Muscle layer of duodenum (tissue), 2 donors: ENCODE data around the gene POLD1.
"Not testable (repeated sequence)": the region's sequence is repeated elsewhere in the genome, so short reads cannot be mapped to it uniquely, and the experiment has no call there.

Experiments used
- H3K27ac ChIP-seq: one replicate; pipeline ENCODE4 v1.7.0; 2013; ENCODE audit warnings: mild to moderate bottlenecking, low read length
- H3K27me3 ChIP-seq: one replicate; pipeline ENCODE4 v1.7.0; 2013; ENCODE audit warnings: low read depth, mild to moderate bottlenecking, control low read depth, low read length
- H3K36me3 ChIP-seq, 2 donors: one replicate each; pipeline ENCODE4 v1.7.0; 2013; ENCODE audit warnings: low read length in 2 of 2, control low read depth in 1 of 2, mild to moderate bottlenecking in 1 of 2; ENCODE audit not compliant: insufficient read depth in 2 of 2, control insufficient read depth in 1 of 2
- H3K4me1 ChIP-seq, 2 donors: one replicate each; pipeline ENCODE4 v1.7.0; 2013; ENCODE audit warnings: low read length in 2 of 2, mild to moderate bottlenecking in 2 of 2, control low read depth in 1 of 2, moderate library complexity in 1 of 2; ENCODE audit not compliant: insufficient read depth in 2 of 2, control insufficient read depth in 1 of 2
- H3K4me3 ChIP-seq, 2 donors: one replicate each; pipeline ENCODE4 v1.7.0; 2013; ENCODE audit warnings: low read length in 2 of 2, low read depth in 1 of 2, mild to moderate bottlenecking in 1 of 2
- H3K9me3 ChIP-seq, 2 donors: one replicate each; pipeline ENCODE4 v1.7.0; 2013; ENCODE audit warnings: low read length in 2 of 2, control low read depth in 1 of 2, mild to moderate bottlenecking in 1 of 2; ENCODE audit not compliant: control insufficient read depth in 1 of 2
- donor health status: healthy.

The POLD1 gene

DNA sequence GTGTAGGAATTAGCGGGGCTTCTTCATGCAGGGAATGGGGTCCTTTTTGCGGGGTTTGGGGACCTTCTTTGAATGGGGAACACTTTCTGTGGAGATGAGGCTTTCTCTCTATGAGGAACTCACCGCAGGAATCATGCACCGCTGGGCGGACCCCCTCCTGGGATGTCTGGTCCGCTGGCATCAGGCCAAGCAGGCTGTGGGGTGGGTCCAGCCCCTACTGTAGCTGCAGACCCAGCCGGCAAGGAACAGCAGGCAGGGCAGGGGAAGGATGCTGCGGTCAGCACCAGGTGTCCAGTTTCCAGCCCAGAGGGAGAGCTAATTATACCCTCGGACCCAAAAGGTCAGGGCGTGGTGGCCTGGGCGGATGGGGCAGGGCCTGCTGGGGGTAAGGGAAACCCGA, 50.4 kb downstream of the POLD1 start:
- Histone ChIP-seq H3K4me1 (peaks cover 0 to 5% of the 10 kb centered on the region in 2 donors), H3K27me3 (peaks cover 12% of the 10 kb centered on the region), H3K9me3 (no peaks in the 10 kb centered on the region), H3K36me3 (no peaks in the 10 kb centered on the region), H3K4me3 (no peak overlapping the region), H3K27ac (no peak overlapping the region)

DNA sequence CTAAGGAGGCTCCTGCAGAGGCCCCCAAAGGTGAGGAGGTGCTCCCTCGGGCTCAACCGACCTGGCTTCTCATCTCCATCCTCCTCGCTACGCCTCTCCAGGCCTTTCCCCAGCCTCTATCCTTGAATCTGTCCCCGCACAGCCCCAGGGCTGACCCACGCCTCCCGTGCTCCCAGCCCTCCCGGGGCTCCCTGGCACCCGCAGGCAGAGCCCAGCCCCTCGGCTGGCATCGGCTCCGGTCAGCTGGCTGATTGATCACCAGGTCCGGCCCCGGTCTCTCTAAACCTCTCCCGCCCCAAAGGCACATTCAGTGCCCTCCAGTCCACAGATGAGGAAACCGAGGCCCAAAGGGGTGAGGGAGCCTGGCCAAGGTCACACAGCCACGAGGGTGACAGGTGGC, 51.1 kb downstream of the POLD1 start:
- Histone ChIP-seq H3K9me3 (no peaks in the 10 kb centered on the region), H3K27me3 (peaks cover 12% of the 10 kb centered on the region), H3K36me3 (no peaks in the 10 kb centered on the region), H3K27ac (no peak overlapping the region), H3K4me3 (no peak overlapping the region), H3K4me1 (peaks cover 0 to 5% of the 10 kb centered on the region in 2 donors)

DNA sequence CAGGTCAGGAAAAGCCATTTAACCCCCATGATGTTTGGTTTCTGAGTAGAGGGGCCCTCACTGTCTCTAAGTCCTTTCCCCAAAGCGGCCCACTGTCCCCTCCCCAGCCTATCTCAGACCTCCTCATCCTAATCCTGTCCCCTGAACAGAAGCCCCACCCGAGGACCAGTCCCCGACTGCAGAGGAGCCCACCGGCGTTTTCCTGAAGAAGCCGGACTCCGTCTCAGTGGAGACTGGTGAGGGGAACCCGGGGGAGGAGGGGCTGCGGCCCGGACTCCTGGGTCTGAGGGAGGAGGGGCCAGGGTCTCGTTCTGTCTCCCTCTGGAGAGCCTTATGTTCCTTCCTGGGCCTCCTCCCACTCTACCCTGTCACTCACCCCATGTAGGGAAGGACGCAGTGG, 51.5 kb downstream of the POLD1 start:
- Histone ChIP-seq H3K9me3 (no peaks in the 10 kb centered on the region), H3K4me3 (no peak overlapping the region), H3K27me3 (peaks cover 12% of the 10 kb centered on the region), H3K27ac (no peak overlapping the region), H3K36me3 (no peaks in the 10 kb centered on the region), H3K4me1 (peaks cover 0 to 5% of the 10 kb centered on the region in 2 donors)

DNA sequence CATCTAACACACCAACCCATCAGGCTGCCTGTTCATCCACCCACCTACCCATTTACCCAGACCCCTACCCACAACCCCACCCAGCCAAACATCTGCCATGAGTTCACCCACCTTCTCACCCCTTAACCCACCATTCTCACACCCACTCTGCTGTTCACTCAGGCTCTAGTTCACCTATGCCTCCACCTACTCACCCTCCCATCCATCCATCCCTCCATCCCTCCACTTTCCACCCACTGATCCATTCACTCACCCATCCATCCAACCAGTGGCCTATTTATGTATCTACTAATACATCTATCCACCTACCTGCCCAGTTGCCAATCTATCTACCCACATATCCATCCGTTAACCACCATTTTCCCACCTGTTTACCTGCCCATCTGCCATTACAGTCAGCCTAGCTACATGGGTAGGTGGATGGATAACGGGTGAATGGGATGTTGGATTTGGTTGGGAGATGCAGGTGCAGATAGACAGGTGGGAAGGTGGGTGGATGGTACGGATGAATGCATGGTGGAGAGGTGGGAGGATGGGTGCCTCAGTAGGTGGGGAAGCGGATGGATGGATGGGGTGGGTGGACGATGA, 53.8 kb downstream of the POLD1 start:
- H3K27ac ChIP-seq = no peak overlapping the region
- no peaks in the 10 kb centered on the region for H3K9me3 ChIP-seq
- H3K36me3 ChIP-seq = no peaks in the 10 kb centered on the region
- peaks cover under 1% of the 10 kb centered on the region for H3K27me3 ChIP-seq
- no peaks in the 10 kb centered on the region for H3K4me1 ChIP-seq
- no peak overlapping the region for H3K4me3 ChIP-seq

DNA sequence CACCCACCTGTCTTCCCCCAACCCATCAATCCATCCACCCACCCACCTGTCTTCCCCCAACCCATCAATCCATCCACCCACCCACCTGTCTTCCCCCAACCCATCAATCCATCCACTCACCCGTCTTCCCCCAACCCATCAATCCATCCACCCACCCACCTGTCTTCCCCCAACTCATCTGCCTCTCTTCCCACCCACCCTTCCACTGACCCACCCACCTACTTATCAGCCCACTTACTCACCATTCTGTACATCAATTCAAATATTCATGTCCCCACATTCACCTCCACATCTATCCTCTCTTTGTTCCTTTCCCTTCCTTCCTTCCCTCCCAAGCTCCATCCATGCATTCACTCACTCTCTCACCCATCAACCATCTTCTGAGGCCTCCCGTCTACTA, 55.0 kb downstream of the POLD1 start:
- H3K9me3 ChIP-seq, H3K4me3 ChIP-seq, H3K36me3 ChIP-seq, H3K27ac ChIP-seq, H3K4me1 ChIP-seq, H3K27me3 ChIP-seq: not testable (repeated sequence)

- Histone ChIP-seq H3K4me1 (no peaks in the 10 kb centered on the region), H3K4me3 (no peak overlapping the region), H3K27ac (no peak overlapping the region), H3K36me3 (no peaks in the 10 kb centered on the region), H3K9me3 (peaks cover 0 to 4% of the 10 kb centered on the region in 2 donors), H3K27me3 (no peaks in the 10 kb centered on the region)
Measured at GRCh38 chr19:50444059-50444458, 59.9 kb downstream of the POLD1 start.

GRCh38 chr19:50447053-50447452, 62.9 kb downstream of the POLD1 start:
- Histone ChIP-seq H3K9me3 (peaks cover 0 to 4% of the 10 kb centered on the region in 2 donors), H3K4me3 (no peak overlapping the region), H3K27ac (no peak overlapping the region), H3K4me1 (no peaks in the 10 kb centered on the region), H3K36me3 (no peaks in the 10 kb centered on the region), H3K27me3 (no peaks in the 10 kb centered on the region)

DNA sequence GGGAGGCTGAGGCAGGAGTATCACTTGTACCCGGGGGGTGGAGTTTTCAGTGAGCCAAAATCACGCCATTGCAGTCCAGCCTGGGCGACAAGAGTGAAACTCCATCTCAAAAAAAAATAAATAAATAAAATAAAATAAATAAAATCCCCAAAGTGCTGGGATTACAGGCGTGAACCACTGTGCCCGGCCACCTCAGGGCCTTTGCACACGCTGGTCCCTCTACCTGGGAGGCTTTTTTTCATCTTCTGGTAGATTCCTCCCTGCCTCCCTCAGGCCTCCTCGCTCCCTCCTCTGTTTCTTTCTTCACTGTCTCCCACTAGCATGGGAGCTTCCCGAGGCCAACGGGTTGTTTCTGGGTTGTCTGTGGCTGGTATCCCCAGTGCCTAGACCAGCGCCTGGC, 63.6 kb downstream of the POLD1 start:
- Histone ChIP-seq H3K27me3 (no peaks in the 10 kb centered on the region), H3K9me3 (peaks cover 0 to 4% of the 10 kb centered on the region in 2 donors), H3K27ac (no peak overlapping the region), H3K4me3 (no peak overlapping the region), H3K36me3 (no peaks in the 10 kb centered on the region), H3K4me1 (no peaks in the 10 kb centered on the region)

- no peaks in the 10 kb centered on the region for H3K36me3 ChIP-seq
- H3K4me1 ChIP-seq = no peaks in the 10 kb centered on the region
- no peak overlapping the region for H3K27ac ChIP-seq
- no peaks in the 10 kb centered on the region for H3K27me3 ChIP-seq
- no peak overlapping the region for H3K4me3 ChIP-seq
- peaks cover 0 to 4% of the 10 kb centered on the region in 2 donors for H3K9me3 ChIP-seq
Measured at GRCh38 chr19:50449236-50449899, 65.2 kb downstream of the POLD1 start.

- no peaks in the 10 kb centered on the region for H3K4me1 ChIP-seq
- no peak overlapping the region for H3K4me3 ChIP-seq
- H3K27me3 ChIP-seq = no peaks in the 10 kb centered on the region
- H3K36me3 ChIP-seq = no peaks in the 10 kb centered on the region
- H3K9me3 ChIP-seq = peaks cover 0 to 4% of the 10 kb centered on the region in 2 donors
- H3K27ac ChIP-seq = no peak overlapping the region
Measured at GRCh38 chr19:50450369-50451222, 66.4 kb downstream of the POLD1 start.

DNA sequence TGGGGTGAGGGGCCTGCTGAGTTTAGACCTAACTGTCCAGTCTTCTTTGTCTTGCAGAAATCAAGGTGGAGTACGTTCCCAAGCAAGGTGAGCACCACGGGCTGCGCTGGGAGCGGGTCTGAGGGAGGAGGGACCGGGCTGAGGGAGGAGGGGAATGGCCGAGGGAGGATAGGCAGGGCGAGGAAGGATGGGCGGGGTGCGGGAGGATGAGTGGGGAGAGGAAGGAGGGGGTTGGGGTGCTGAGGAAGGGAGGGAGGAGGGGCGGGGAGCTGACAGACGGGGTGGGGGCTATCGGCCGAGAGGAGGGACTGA, 67.0 kb downstream of the POLD1 start:
- no peak overlapping the region for H3K27ac ChIP-seq
- H3K27me3 ChIP-seq = no peaks in the 10 kb centered on the region
- H3K36me3 ChIP-seq = no peaks in the 10 kb centered on the region

More for the DNA sequence above, 67.0 kb downstream of the POLD1 start:
- Histone ChIP-seq H3K4me1 (no peaks in the 10 kb centered on the region), H3K9me3 (peaks cover 0 to 4% of the 10 kb centered on the region in 2 donors), H3K4me3 (no peak overlapping the region)
